Measurements from ENCODE around the gene KLK11.

KLK11 gene

GRCh38 chr19:50972795-50973376 is 53.5 kb downstream of the KLK11 start:
- TF ChIP-seq CSDC2 (CRISPR knock-in tag; IDR thresholded peaks at IDR 0.05) (no peak), ARNTL (CRISPR knock-in tag; IDR thresholded peaks at IDR 0.05; ENCODE audit: borderline replicate concordance, low read depth) (no peak), ZNF8 (CRISPR knock-in tag; IDR thresholded peaks at IDR 0.05) (no peak), ISL1 (CRISPR knock-in tag; IDR thresholded peaks at IDR 0.05) (no peak), ZFP30 (CRISPR knock-in tag; IDR thresholded peaks at IDR 0.05) (no peak), ZNF565 (CRISPR knock-in tag; conservative IDR thresholded peaks at IDR 0.05; ENCODE audit: low read depth) (no peak), ZNF70 (CRISPR knock-in tag; IDR thresholded peaks at IDR 0.05) (no peak), PATZ1 (CRISPR knock-in tag; IDR thresholded peaks at IDR 0.05; ENCODE audit: borderline replicate concordance) (no peak), RARB (CRISPR knock-in tag; IDR thresholded peaks at IDR 0.05) (no peak), CSRNP3 (CRISPR knock-in tag; IDR thresholded peaks at IDR 0.05) (no peak), ZFP3 (CRISPR knock-in tag; IDR thresholded peaks at IDR 0.05) (no peak), ESRRG (CRISPR knock-in tag; IDR thresholded peaks at IDR 0.05) (no peak), TSHZ2 (CRISPR knock-in tag; IDR thresholded peaks at IDR 0.05) (no peak)
- no peak for ATAC-seq
